SU-DHL-6 (cell line): ENCODE measurements around the gene CACNB2.

ENCODE experiments used
- H2AFZ ChIP-seq: fragments of 200-600 bp; sonication (generic); 2 replicates; pipeline ENCODE4 v1.6.1; 2014; ENCODE audit warnings: low read depth, mild to moderate bottlenecking, moderate library complexity, mixed read lengths, antibody characterized with exemption, low read length; ENCODE audit not compliant: severe bottlenecking
- H3F3A ChIP-seq: fragments of 200-600 bp; shearing (Covaris generic); 2 replicates; pipeline ENCODE4 v1.6.0; 2016; ENCODE audit warnings: antibody characterized with exemption, mild to moderate bottlenecking; ENCODE audit not compliant: insufficient read depth
- H3K27ac ChIP-seq: fragments of 200-600 bp; sonication (generic); 2 replicates; pipeline ENCODE4 v1.5.1; 2016; ENCODE audit warnings: low read depth, mild to moderate bottlenecking, low read length, moderate library complexity, mixed read lengths
- H3K27me3 ChIP-seq: fragments of 200-600 bp; sonication (generic), shearing (Covaris generic); 2 replicates; pipeline ENCODE4 v1.6.0; 2014; ENCODE audit warnings: mild to moderate bottlenecking, low read length
- H3K36me3 ChIP-seq: fragments of 200-600 bp; sonication (generic); 2 replicates; pipeline ENCODE4 v1.6.1; 2014; ENCODE audit warnings: mild to moderate bottlenecking, low read length, mixed read lengths
- H3K4me2 ChIP-seq: fragments of 300-600, 200-600 bp; shearing (Covaris generic), sonication (generic); 2 replicates; pipeline ENCODE4 v1.6.0; 2014; ENCODE audit warnings: low read length, low read depth, mild to moderate bottlenecking; ENCODE audit not compliant: poor library complexity, severe bottlenecking
- H3K4me3 ChIP-seq: fragments of 200-600 bp; sonication (generic); 2 replicates; pipeline ENCODE4 v1.5.1; 2014; ENCODE audit warnings: antibody characterized with exemption, low read length, mild to moderate bottlenecking, mixed read lengths; ENCODE audit not compliant: insufficient read depth, poor library complexity, severe bottlenecking
- H3K79me2 ChIP-seq: fragments of 200-600 bp; sonication (generic); 2 replicates; pipeline ENCODE4 v1.6.1; 2014; ENCODE audit warnings: mild to moderate bottlenecking, low read length, moderate library complexity; ENCODE audit not compliant: insufficient read depth
- H3K9ac ChIP-seq: fragments of 200-600 bp; sonication (generic); 2 replicates; pipeline ENCODE4 v1.7.0; 2014; ENCODE audit warnings: mild to moderate bottlenecking, low read length
- H3K9me2 ChIP-seq: fragments of 200-600 bp; sonication (generic); replicated peaks from 2 replicates; pipeline ENCODE4 v1.6.1; 2014; ENCODE audit warnings: low read length; ENCODE audit not compliant: insufficient read depth
- H3K9me3 ChIP-seq: fragments of 200-600 bp; sonication (generic); 2 replicates; pipeline ENCODE4 v1.6.1; 2014; ENCODE audit warnings: low read length, mixed read lengths; ENCODE audit not compliant: insufficient read depth
- H4K20me1 ChIP-seq: fragments of 200-600 bp; sonication (generic); 2 replicates; pipeline ENCODE4 v1.6.1; 2014; ENCODE audit warnings: low read depth, mild to moderate bottlenecking, antibody characterized with exemption, low read length, moderate library complexity, mixed read lengths
- CTCF ChIP-seq: fragments of 200-600 bp; sonication (generic); IDR thresholded peaks from one replicate; pipeline ENCODE4 v1.5.1; 2017; ENCODE audit warnings: antibody characterized with exemption, mild to moderate bottlenecking, low read length, moderate library complexity; ENCODE audit not compliant: insufficient read depth, poor library complexity, severe bottlenecking
- EZH2phosphoT487 ChIP-seq: fragments of 200-600 bp; sonication (generic), shearing (Covaris generic); conservative IDR thresholded peaks from 2 replicates; pipeline ENCODE4 v1.6.1; 2018; ENCODE audit warnings: mild to moderate bottlenecking, antibody characterized with exemption, low read length, moderate library complexity, mixed read lengths

The CACNB2 gene

GRCh38 chr10:18505456-18506118 is 365.4 kb downstream of the CACNB2 start:
- Histone ChIP-seq H3K9me3 (no peaks in the 10 kb centered on the region), H3K4me3 (no peak overlapping the region), H3K27me3 (no peaks in the 10 kb centered on the region), H3F3A (no peaks in the 10 kb centered on the region), H2AFZ (no peak overlapping the region), H3K9me2 (no peaks in the 10 kb centered on the region), H3K9ac (no peak overlapping the region), H3K36me3 (no peaks in the 10 kb centered on the region), H3K27ac (no peak overlapping the region), H4K20me1 (no peaks in the 10 kb centered on the region), H3K79me2 (no peaks in the 10 kb centered on the region), H3K4me2 (no peak overlapping the region)
- TF ChIP-seq CTCF (no peak), EZH2phosphoT487 (no peak)

- H3K36me3 ChIP-seq: no peaks in the 10 kb centered on the region
- no peaks in the 10 kb centered on the region for H3K9me2 ChIP-seq
- H3K4me2 ChIP-seq: no peak overlapping the region
- H3K9me3 ChIP-seq: no peaks in the 10 kb centered on the region
- no peak overlapping the region for H3K4me3 ChIP-seq
- no peaks in the 10 kb centered on the region for H3F3A ChIP-seq
- no peaks in the 10 kb centered on the region for H4K20me1 ChIP-seq
- H3K9ac ChIP-seq: no peak overlapping the region
- no peak overlapping the region for H3K27ac ChIP-seq
- H3K79me2 ChIP-seq: no peaks in the 10 kb centered on the region
- no peak for TF ChIP-seq CTCF
- TF ChIP-seq EZH2phosphoT487: no peak
- H2AFZ ChIP-seq: no peak overlapping the region
- no peaks in the 10 kb centered on the region for H3K27me3 ChIP-seq
Observed at GRCh38 chr10:18508587-18508986, 368.4 kb downstream of the CACNB2 start.

- Histone ChIP-seq H3K4me2 (no peak overlapping the region), H3K4me3 (no peak overlapping the region), H3K27me3 (no peaks in the 10 kb centered on the region), H3F3A (no peaks in the 10 kb centered on the region), H3K9me2 (no peaks in the 10 kb centered on the region), H4K20me1 (no peaks in the 10 kb centered on the region), H2AFZ (no peak overlapping the region), H3K9me3 (no peaks in the 10 kb centered on the region), H3K36me3 (no peaks in the 10 kb centered on the region), H3K9ac (no peak overlapping the region), H3K27ac (no peak overlapping the region), H3K79me2 (no peaks in the 10 kb centered on the region)
- TF ChIP-seq CTCF (no peak), EZH2phosphoT487 (no peak)
Observed at GRCh38 chr10:18514537-18514936, 374.3 kb downstream of the CACNB2 start.

GRCh38 chr10:18516851-18517250 is 376.6 kb downstream of the CACNB2 start:
- Histone ChIP-seq H3F3A (no peaks in the 10 kb centered on the region), H4K20me1 (no peaks in the 10 kb centered on the region), H3K4me3 (no peak overlapping the region), H3K4me2 (no peak overlapping the region), H3K9me3 (no peaks in the 10 kb centered on the region), H3K79me2 (no peaks in the 10 kb centered on the region), H2AFZ (no peak overlapping the region), H3K27me3 (no peaks in the 10 kb centered on the region), H3K36me3 (no peaks in the 10 kb centered on the region), H3K9ac (no peak overlapping the region), H3K27ac (no peak overlapping the region), H3K9me2 (no peaks in the 10 kb centered on the region)
- TF ChIP-seq CTCF: no peak
- TF ChIP-seq EZH2phosphoT487: no peak
